Measurements from ENCODE around the gene PACSIN2. TPM values are rescaled to one million over a fixed set of nuclear protein-coding genes. Genes with fewer than 3 reads are reported as not detected.

PACSIN2 gene
- total and polyA plus RNA-seq, 10 of the 15 experiments (the other 5 are each of a cell fraction or from before 2014, with no cell fraction given) = 0.93 to 78.7 (median 46.8) TPM

- ATAC-seq (no peak), FAIRE-seq (no peak), DNase-seq (ENCODE audit: low read depth, low spot score) (no peak)
- Histone ChIP-seq H3K36me3 (ENCODE audit: control insufficient read depth in 2 of 2, insufficient read depth in 2 of 2, low read length in 1 of 2) (peaks cover 3 to 25% of the 10 kb centered on the region in 2 experiments), H3K4me3 (no peak overlapping the region), H2AFZ (ENCODE audit: control insufficient read depth, low read depth, low read length) (no peak overlapping the region), H3K9me3 (replicated peaks; ENCODE audit: control insufficient read depth, insufficient read depth, low read length) (no peaks in the 10 kb centered on the region; the same call in 2 of the 3 replicates), H3K79me2 (ENCODE audit: control insufficient read depth, insufficient read depth, low read length) (no peaks in the 10 kb centered on the region), H3K4me2 (ENCODE audit: control insufficient read depth, insufficient read depth) (no peak overlapping the region), H3K27ac (ENCODE audit: control insufficient read depth, insufficient read depth) (no peak overlapping the region), H3K9ac (ENCODE audit: control insufficient read depth, insufficient read depth, low read length) (no peak overlapping the region), H3K27me3 (replicated peaks in 1 of 2; ENCODE audit: control insufficient read depth in 2 of 2, insufficient read depth in 2 of 2, low read length in 1 of 2) (no peaks in the 10 kb centered on the region), H3K4me1 (ENCODE audit: control insufficient read depth, insufficient read depth, low read length) (peaks cover 27% of the 10 kb centered on the region), H4K20me1 (ENCODE audit: control insufficient read depth, insufficient read depth) (no peaks in the 10 kb centered on the region)
- 99% methylated on average over 5 of the region's 5 CpGs for WGBS (ENCODE audit: insufficient coverage, insufficient replicate concordance, low lambda C conversion rate, missing lambda C conversion rate)
- in situ Hi-C loops (cut with MboI) = no loop called here
- CTCF ChIA-PET = interaction anchor here (0.6 to 1.4 kb wide), 2 partner anchors 10 to 32 kb away, joined by 3 to 4 read pairs; no protein-coding TSS in a partner anchor
- no TSS peak for BruUV-seq (replicated peaks)
- TF ChIP-seq TBL1XR1 (IDR thresholded peaks at IDR 0.05; ENCODE audit: low read depth, low read length) (no peak), FOXM1 (IDR thresholded peaks at IDR 0.05; ENCODE audit: low read depth, low read length) (no peak), EP300 (IDR thresholded peaks at IDR 0.05; ENCODE audit: borderline replicate concordance in 1 of 2, control insufficient read depth in 1 of 2, low read depth in 2 of 2, low read length in 2 of 2) (no peak), GABPA (IDR thresholded peaks at IDR 0.05; ENCODE audit: low read depth) (no peak), IKZF1 (conservative IDR thresholded peaks at IDR 0.05) (no peak), KAT2A (conservative IDR thresholded peaks at IDR 0.05; ENCODE audit: control insufficient read depth, low read depth, low read length) (no peak), SRF (IDR thresholded peaks at IDR 0.05; ENCODE audit: low read depth in 2 of 2, low read length in 2 of 2) (no peak), YY1 (IDR thresholded peaks at IDR 0.05; ENCODE audit: low read depth, low read length) (no peak), CBFB (IDR thresholded peaks at IDR 0.05; ENCODE audit: low read depth) (no peak), SMAD5 (IDR thresholded peaks at IDR 0.05; ENCODE audit: low read depth) (no peak), EGR1 (IDR thresholded peaks at IDR 0.05; ENCODE audit: borderline replicate concordance in 1 of 2, low read depth in 2 of 2, low read length in 2 of 2) (no peak), USF2 (IDR thresholded peaks at IDR 0.05; ENCODE audit: borderline replicate concordance, low read depth, low read length) (no peak), MYC (IDR thresholded peaks at IDR 0.05; ENCODE audit: insufficient read depth, insufficient read length, insufficient replicate concordance, low read length, severe bottlenecking) (no peak), NR2C2 (IDR thresholded peaks at IDR 0.05; ENCODE audit: borderline replicate concordance, control insufficient read depth, insufficient read length, low read depth) (no peak)
- TF ChIP-seq, protein P1, sequence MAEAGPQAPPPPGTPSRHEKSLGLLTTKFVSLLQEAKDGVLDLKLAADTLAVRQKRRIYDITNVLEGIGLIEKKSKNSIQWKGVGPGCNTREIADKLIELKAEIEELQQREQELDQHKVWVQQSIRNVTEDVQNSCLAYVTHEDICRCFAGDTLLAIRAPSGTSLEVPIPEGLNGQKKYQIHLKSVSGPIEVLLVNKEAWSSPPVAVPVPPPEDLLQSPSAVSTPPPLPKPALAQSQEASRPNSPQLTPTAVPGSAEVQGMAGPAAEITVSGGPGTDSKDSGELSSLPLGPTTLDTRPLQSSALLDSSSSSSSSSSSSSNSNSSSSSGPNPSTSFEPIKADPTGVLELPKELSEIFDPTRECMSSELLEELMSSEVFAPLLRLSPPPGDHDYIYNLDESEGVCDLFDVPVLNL (IDR thresholded peaks at IDR 0.05; ENCODE audit: low read depth, low read length) = no peak
- RAD21 ChIA-PET (ENCODE audit: unreplicated experiment) = interaction anchor here (0.7 kb wide), 1 partner anchor 1098 kb away, joined by 3 read pairs; no protein-coding TSS in a partner anchor
- intact Hi-C loops (cut with micrococcal nuclease; ENCODE audit: unreplicated experiment) = no loop called here
- POLR2A ChIA-PET = interaction anchor here (0.7 to 1.2 kb wide), 3 partner anchors 20 to 180 kb away, joined by 3 to 5 read pairs (median 4); no protein-coding TSS in a partner anchor
- SMC1A ChIA-PET (ENCODE audit: uncharacterized antibody, unreplicated experiment) = interaction anchor here (1.5 to 2.8 kb wide), 3 partner anchors 12 to 31 kb away, joined by 4 to 11 read pairs (median 5); no protein-coding TSS in a partner anchor
Observed at GRCh38 chr22:42836026-42836425, 178.9 kb downstream of the PACSIN2 start.

All from GM12878 (cell line).